SHP77 (cell line): ENCODE data around the gene HAUS5.
"Not testable (repeated sequence)": the region's sequence is repeated elsewhere in the genome, so short reads cannot be mapped to it uniquely, and the experiment has no call there.

Experiments
- DNase-seq, 2 experiments: peaks; one replicate each; lab custom pipeline; 2025; lab: John Stamatoyannopoulos, UW

Gene HAUS5

GRCh38 chr19:35643255-35644205 is 31.0 kb downstream of the HAUS5 start:
- DNase-seq = peak; percentile 79

GRCh38 chr19:35644206-35644986 is 31.9 kb downstream of the HAUS5 start:
- peak; percentile 93 to 94 for DNase-seq

- DNase-seq = peak; percentile 60 to 71
These were observed 32.6 kb downstream of the HAUS5 start for GRCh38 chr19:35644987-35645679.

- DNase-seq = no peak
These were observed 33.4 kb downstream of the HAUS5 start for GRCh38 chr19:35645680-35646511.

- peak; percentile 98 for DNase-seq
These were observed 35.8 kb downstream of the HAUS5 start, which contains the start of gene COX6B1 for GRCh38 chr19:35648017-35648961. COX6B1 (plus strand) TSS chr19:35648323; CDS start chr19:35651244, 2,921 bp downstream.

- DNase-seq = no peak
These were observed 38.0 kb downstream of the HAUS5 start for GRCh38 chr19:35650581-35650980.

GRCh38 chr19:35654828-35655227 is 42.3 kb downstream of the HAUS5 start:
- DNase-seq = not testable (repeated sequence)

GRCh38 chr19:35655600-35655999 is 43.1 kb downstream of the HAUS5 start:
- DNase-seq = no peak

- DNase-seq = no peak
These were observed 44.2 kb downstream of the HAUS5 start for GRCh38 chr19:35656700-35657099.

GRCh38 chr19:35657904-35658700 is 45.6 kb downstream of the HAUS5 start:
- peak; percentile 7 to 16 for DNase-seq

GRCh38 chr19:35661995-35662340 is 49.4 kb downstream of the HAUS5 start:
- DNase-seq = no peak

GRCh38 chr19:35663981-35664380 is 51.4 kb downstream of the HAUS5 start:
- no peak for DNase-seq

GRCh38 chr19:35665157-35665556 is 52.6 kb downstream of the HAUS5 start:
- no peak for DNase-seq

GRCh38 chr19:35665604-35666003 is 53.1 kb downstream of the HAUS5 start:
- DNase-seq = no peak

GRCh38 chr19:35666251-35666913 is 53.8 kb downstream of the HAUS5 start, which contains the start of gene UPK1A:
UPK1A (plus strand) TSS chr19:35666517; CDS start chr19:35666813, 296 bp downstream.
- no peak for DNase-seq

- DNase-seq = no peak
These were observed 57.0 kb downstream of the HAUS5 start for GRCh38 chr19:35669566-35669965.

- no peak for DNase-seq
These were observed 57.4 kb downstream of the HAUS5 start for GRCh38 chr19:35669974-35670373.

- no peak for DNase-seq
These were observed 58.2 kb downstream of the HAUS5 start for GRCh38 chr19:35670686-35671085.

- DNase-seq = no peak
These were observed 59.3 kb downstream of the HAUS5 start for GRCh38 chr19:35671818-35672217.
